Measurements from ENCODE around the gene IFT74. TPM values are rescaled to one million over a fixed set of nuclear protein-coding genes. Genes with fewer than 3 reads are reported as not detected.
A peak's percentile ranks its signal among the peaks of the same experiment; 100 is the strongest.

The IFT74 gene
- total RNA-seq: 10 to 100 TPM in 3 of 4 donors, 1 to 10 TPM in 1; 4.9 to 15.2 (median 13.0) TPM

DNA sequence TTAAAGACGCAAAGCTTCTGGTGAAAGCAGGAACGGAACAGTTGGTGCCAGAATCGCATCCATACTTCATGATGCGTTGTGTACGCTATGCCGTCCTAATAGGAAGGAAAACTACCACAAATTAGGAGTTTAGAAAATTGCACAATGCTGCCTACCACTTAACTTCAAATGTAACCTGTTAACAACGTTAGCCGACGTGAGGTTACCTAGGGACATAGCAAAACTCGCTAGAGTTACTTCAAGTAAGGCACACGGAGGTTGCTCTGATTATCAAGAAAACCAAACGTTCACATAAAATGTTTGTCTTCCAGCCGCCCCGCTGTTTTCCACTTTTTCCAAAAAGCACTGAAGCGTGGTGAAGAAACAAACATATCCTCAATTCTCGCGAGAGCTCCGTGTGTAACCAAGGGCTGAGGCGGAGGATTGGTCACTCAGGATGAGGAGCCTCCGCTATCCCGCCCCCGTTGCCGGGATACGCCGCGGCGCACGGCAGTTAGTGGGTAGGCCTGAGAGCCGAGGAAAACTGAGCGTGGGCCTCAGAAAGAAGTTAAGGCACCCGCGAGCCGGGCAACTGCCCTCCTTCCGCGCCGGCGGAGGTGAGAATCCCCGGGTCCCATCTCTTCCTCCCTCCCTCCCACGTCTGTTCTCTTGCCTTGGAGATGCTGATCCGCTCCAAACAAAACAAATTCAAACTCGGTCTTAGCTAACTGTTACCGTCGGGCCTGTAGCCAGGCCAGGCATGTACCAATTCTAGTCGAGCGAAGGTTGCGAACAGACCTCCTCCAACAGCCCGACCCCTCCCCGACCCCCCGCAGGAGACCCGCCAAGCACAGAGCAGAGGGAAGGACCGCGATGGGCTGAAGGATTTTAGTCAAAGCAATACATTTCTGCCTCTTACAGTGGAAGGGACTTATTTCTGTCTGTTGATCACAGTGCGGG, at the start of gene IFT74:
Gene IFT74, plus strand, starts transcription at position 492 of the 939 bp plus-strand sequence. CDS start 5,556 bp downstream, outside the sequence.
- peaks cover 14 to 18% of the 10 kb centered on the region in 2 donors for H3K4me1 ChIP-seq
- intact Hi-C loops (cut with DNase I; ENCODE audit: low total_unique reads) (loop anchor here (1.0 to 10.0 kb wide), 2 partner anchors 9 to 419 kb away; partner anchors contain the start of gene PLAA), in situ Hi-C loops (cut with MboI; ENCODE audit: low sequenced_read_pairs in 4 of 4) (loop anchor here in 1 of 4 donors (10.0 kb wide), 1 partner anchor 619 kb away; the partner anchor contains the start of gene C9orf72)
- peak within 1 kb of the TSS; percentile 61 to 74 (median 70) for H3K4me3 ChIP-seq
- DNase-seq: peak; percentile 96 to 97
- TF ChIP-seq POLR2A (IDR thresholded peaks at IDR 0.05): peak; percentile 23 to 60
- TF ChIP-seq, protein P1, sequence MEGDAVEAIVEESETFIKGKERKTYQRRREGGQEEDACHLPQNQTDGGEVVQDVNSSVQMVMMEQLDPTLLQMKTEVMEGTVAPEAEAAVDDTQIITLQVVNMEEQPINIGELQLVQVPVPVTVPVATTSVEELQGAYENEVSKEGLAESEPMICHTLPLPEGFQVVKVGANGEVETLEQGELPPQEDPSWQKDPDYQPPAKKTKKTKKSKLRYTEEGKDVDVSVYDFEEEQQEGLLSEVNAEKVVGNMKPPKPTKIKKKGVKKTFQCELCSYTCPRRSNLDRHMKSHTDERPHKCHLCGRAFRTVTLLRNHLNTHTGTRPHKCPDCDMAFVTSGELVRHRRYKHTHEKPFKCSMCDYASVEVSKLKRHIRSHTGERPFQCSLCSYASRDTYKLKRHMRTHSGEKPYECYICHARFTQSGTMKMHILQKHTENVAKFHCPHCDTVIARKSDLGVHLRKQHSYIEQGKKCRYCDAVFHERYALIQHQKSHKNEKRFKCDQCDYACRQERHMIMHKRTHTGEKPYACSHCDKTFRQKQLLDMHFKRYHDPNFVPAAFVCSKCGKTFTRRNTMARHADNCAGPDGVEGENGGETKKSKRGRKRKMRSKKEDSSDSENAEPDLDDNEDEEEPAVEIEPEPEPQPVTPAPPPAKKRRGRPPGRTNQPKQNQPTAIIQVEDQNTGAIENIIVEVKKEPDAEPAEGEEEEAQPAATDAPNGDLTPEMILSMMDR (IDR thresholded peaks at IDR 0.05 in 4 of 5, conservative IDR thresholded peaks at IDR 0.05 in 1 of 5): no peak
- H3K27me3 ChIP-seq: no peaks in the 10 kb centered on the region
- ATAC-seq: peak; percentile 99
- no peaks in the 10 kb centered on the region for H3K36me3 ChIP-seq
- no peaks in the 10 kb centered on the region for H3K9me3 ChIP-seq
- H3K27ac ChIP-seq: peak within 1 kb of the TSS; percentile 82 to 90 (median 85)

DNA sequence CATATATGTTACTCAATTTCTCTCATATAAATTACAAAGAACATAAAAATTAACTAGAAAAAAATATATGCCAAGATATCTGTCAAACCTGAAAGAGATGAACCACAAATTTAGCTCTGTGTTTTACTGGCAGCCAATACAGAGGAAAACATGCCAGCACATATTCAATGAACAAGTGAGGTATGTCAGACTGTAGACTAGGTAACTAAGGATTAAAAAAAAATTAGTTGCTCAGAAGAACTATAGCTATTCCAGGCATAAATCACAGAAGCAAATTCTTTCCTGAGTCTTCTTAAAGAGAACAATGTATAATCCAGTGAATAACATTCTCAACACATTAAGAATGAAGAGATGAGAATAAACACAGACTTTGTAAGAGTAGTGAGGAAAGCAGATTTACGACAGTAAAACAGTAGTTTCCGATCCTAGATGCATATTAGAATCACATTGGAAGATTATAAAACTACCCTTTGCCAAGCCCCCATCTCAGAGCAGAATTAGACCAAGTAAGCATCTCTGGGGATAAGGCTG, 43.0 kb upstream of the IFT74 start:
- Histone ChIP-seq H3K4me1 (no peaks in the 10 kb centered on the region), H3K27ac (no peak overlapping the region), H3K27me3 (no peaks in the 10 kb centered on the region), H3K4me3 (no peak overlapping the region), H3K36me3 (peaks cover 0 to 70% of the 10 kb centered on the region in 2 donors), H3K9me3 (no peaks in the 10 kb centered on the region)
- intact Hi-C loops (cut with DNase I; ENCODE audit: low total_unique reads): no loop called here
- in situ Hi-C loops (cut with MboI; ENCODE audit: low sequenced_read_pairs in 4 of 4): no loop called here
- no peak for ATAC-seq
- TF ChIP-seq, protein P1 (IDR thresholded peaks at IDR 0.05 in 4 of 5, conservative IDR thresholded peaks at IDR 0.05 in 1 of 5): no peak
- no peak for TF ChIP-seq POLR2A (IDR thresholded peaks at IDR 0.05)
- DNase-seq: no peak

DNA sequence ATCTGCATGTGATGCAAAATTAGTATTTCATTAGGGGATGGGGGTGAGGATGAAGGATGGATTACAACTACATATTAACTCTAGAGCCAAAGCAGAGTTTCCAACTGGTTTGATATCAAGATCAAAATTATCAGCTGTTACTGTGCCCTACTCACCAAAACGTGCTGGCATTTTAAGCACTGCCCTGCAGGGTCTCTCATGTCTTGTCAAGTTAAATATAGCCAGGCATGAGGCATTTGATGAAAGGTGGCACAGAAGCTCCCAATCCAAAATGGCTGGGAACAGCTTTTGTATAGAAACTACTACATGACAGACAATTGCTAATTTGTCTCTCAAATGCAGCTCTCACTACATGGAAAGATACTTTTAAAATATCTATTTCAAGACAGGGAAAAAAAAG, 36.5 kb upstream of the IFT74 start:
- intact Hi-C loops (cut with DNase I; ENCODE audit: low total_unique reads) (no loop called here), in situ Hi-C loops (cut with MboI; ENCODE audit: low sequenced_read_pairs in 4 of 4) (no loop called here)
- Histone ChIP-seq H3K36me3 (peaks cover 2 to 89% of the 10 kb centered on the region in 2 donors), H3K9me3 (no peaks in the 10 kb centered on the region), H3K27me3 (no peaks in the 10 kb centered on the region), H3K27ac (no peak overlapping the region), H3K4me1 (no peaks in the 10 kb centered on the region), H3K4me3 (no peak overlapping the region)
- ATAC-seq (no peak), DNase-seq (no peak)
- TF ChIP-seq, protein P1 (IDR thresholded peaks at IDR 0.05 in 4 of 5, conservative IDR thresholded peaks at IDR 0.05 in 1 of 5): no peak
- no peak for TF ChIP-seq POLR2A (IDR thresholded peaks at IDR 0.05)

DNA sequence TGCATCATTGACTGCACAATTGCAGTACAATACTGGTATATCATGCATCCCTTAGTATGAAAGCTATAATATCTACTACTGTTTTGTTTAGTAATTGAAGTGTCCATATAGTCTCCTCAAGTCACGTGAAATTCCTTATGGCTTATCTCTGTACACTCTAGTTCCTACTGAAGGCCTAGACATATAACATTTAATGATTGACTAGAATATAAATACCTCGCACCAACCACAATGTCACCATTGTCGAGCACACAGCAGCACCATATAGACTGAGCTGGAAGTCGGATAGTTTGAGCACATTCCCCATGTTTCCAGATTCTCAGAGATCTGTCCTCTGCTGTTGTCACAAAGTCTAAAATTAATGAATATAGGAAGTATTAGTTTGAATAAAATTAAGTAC, 30.6 kb upstream of the IFT74 start:
- Histone ChIP-seq H3K4me1 (no peaks in the 10 kb centered on the region), H3K36me3 (peaks cover 2 to 89% of the 10 kb centered on the region in 2 donors), H3K9me3 (no peaks in the 10 kb centered on the region), H3K4me3 (no peak overlapping the region), H3K27ac (no peak overlapping the region), H3K27me3 (no peaks in the 10 kb centered on the region)
- in situ Hi-C loops (cut with MboI; ENCODE audit: low sequenced_read_pairs in 4 of 4): loop anchor here in 1 of 4 donors (25.0 kb wide), 1 partner anchor 637 kb away; the partner anchor contains the start of gene C9orf72
- TF ChIP-seq, protein P1 (IDR thresholded peaks at IDR 0.05 in 4 of 5, conservative IDR thresholded peaks at IDR 0.05 in 1 of 5): no peak
- no peak for TF ChIP-seq POLR2A (IDR thresholded peaks at IDR 0.05)
- ATAC-seq (no peak), DNase-seq (no peak)
- intact Hi-C loops (cut with DNase I; ENCODE audit: low total_unique reads): no loop called here
